ENCODE measurements around the gene TRIM36. TPM values are rescaled to one million over a fixed set of nuclear protein-coding genes. Genes with fewer than 3 reads are reported as not detected.

TRIM36 gene
- total and polyA plus RNA-seq, 7 donors = 0.66 to 18.0 (median 3.2) TPM; not detected in 1

GRCh38 chr5:115084246-115084793 lies 85.4 kb downstream of the TRIM36 start:
- 87% methylated on average over 7 of the region's 7 CpGs for WGBS, 2 donors
- Histone ChIP-seq H3K27me3 (peaks cover 0 to 2% (median 0%) of the 10 kb centered on the region in 3 donors), H3K4me3 (no peak overlapping the region), H3K36me3 (no peaks in the 10 kb centered on the region), H3K27ac (no peak overlapping the region), H3K9me3 (no peaks in the 10 kb centered on the region), H3K4me1 (no peaks in the 10 kb centered on the region)
- DNase-seq = no peak
- intact Hi-C loops (cut with DNase I) = no loop called here
- TF ChIP-seq EP300 (IDR thresholded peaks at IDR 0.05) = no peak
- no peak for TF ChIP-seq POLR2AphosphoS5 (IDR thresholded peaks at IDR 0.05)
- TF ChIP-seq POLR2A (IDR thresholded peaks at IDR 0.05) = no peak
- no peak for TF ChIP-seq CTCF (IDR thresholded peaks at IDR 0.05)

- intact Hi-C loops (cut with DNase I) = no loop called here
- TF ChIP-seq POLR2A (IDR thresholded peaks at IDR 0.05) (no peak), CTCF (IDR thresholded peaks at IDR 0.05) (no peak), EP300 (IDR thresholded peaks at IDR 0.05) (no peak), POLR2AphosphoS5 (IDR thresholded peaks at IDR 0.05) (no peak)
- no peaks in the 10 kb centered on the region for H3K9me3 ChIP-seq
- 80 to 88% methylated on average over 2 of the region's 2 CpGs for WGBS, 2 donors
- no peak overlapping the region for H3K27ac ChIP-seq
- no peak for DNase-seq
- H3K36me3 ChIP-seq = no peaks in the 10 kb centered on the region
- no peaks in the 10 kb centered on the region for H3K27me3 ChIP-seq
- no peak overlapping the region for H3K4me3 ChIP-seq
- no peaks in the 10 kb centered on the region for H3K4me1 ChIP-seq
Observed at GRCh38 chr5:115079924-115080623, 89.6 kb downstream of the TRIM36 start.

Other genes with a start within 250 kb of the TRIM36 start
- 10 to 100 TPM; 11.4 to 18.3 (median 12.4) TPM for gene PGGT1B, start 93.0 kb upstream of the TRIM36 start, total RNA-seq
- gene PGGT1B, start 93.0 kb upstream of the TRIM36 start, polyA plus RNA-seq = 1 to 10 TPM; 5.4 to 8.0 (median 7.9) TPM
- 10 to 100 TPM in 3 of 4 donors, 1 to 10 TPM in 1; 4.6 to 19.4 (median 12.6) TPM for gene CCDC112, start 126.7 kb upstream of the TRIM36 start, total RNA-seq
- 1 to 10 TPM; 5.8 to 9.6 (median 7.9) TPM for gene CCDC112, start 126.7 kb upstream of the TRIM36 start, polyA plus RNA-seq

Measured in sigmoid colon (tissue), 7 donors.